ENCODE data around the gene ATP5MK.

DNA sequence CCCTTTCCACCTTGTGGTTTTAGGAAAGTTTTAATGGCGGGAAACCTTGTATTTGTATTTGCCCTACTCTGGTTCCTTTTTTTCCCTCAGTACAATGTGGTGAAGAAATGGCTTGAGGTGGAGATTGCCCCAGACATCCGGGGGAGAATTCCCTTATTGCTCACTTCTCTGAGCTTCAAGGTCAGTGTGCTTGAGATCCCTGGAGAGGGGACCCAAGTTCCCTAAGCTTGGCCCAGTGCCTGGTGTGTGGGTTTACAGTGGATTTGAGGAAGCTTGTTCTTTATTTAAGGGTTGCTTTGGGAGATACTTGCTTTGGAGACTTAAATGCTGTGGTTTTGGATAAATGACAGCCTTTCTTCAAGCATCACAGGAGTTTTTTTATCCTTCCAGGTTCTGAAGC lies 37.6 kb upstream of the ATP5MK start:
- TF ChIP-seq, protein P1, sequence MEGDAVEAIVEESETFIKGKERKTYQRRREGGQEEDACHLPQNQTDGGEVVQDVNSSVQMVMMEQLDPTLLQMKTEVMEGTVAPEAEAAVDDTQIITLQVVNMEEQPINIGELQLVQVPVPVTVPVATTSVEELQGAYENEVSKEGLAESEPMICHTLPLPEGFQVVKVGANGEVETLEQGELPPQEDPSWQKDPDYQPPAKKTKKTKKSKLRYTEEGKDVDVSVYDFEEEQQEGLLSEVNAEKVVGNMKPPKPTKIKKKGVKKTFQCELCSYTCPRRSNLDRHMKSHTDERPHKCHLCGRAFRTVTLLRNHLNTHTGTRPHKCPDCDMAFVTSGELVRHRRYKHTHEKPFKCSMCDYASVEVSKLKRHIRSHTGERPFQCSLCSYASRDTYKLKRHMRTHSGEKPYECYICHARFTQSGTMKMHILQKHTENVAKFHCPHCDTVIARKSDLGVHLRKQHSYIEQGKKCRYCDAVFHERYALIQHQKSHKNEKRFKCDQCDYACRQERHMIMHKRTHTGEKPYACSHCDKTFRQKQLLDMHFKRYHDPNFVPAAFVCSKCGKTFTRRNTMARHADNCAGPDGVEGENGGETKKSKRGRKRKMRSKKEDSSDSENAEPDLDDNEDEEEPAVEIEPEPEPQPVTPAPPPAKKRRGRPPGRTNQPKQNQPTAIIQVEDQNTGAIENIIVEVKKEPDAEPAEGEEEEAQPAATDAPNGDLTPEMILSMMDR (IDR thresholded peaks at IDR 0.05 in 2 of 3, conservative IDR thresholded peaks at IDR 0.05 in 1 of 3; ENCODE audit: borderline replicate concordance in 1 of 3, insufficient read depth in 1 of 3, low read depth in 2 of 3, low read length in 2 of 3), result no peak
- no peak for TF ChIP-seq SIN3A (IDR thresholded peaks at IDR 0.05; ENCODE audit: low read depth)
- TF ChIP-seq ELF1 (IDR thresholded peaks at IDR 0.05; ENCODE audit: borderline replicate concordance, low read depth), result no peak
- TF ChIP-seq POLR2A (IDR thresholded peaks at IDR 0.05; ENCODE audit: borderline replicate concordance, extremely low read depth, insufficient read depth, insufficient read length), result no peak
- no peak for TF ChIP-seq YY1 (IDR thresholded peaks at IDR 0.05; ENCODE audit: extremely low read depth, insufficient replicate concordance, low read depth, low read length)
- TF ChIP-seq CEBPB (IDR thresholded peaks at IDR 0.05; ENCODE audit: low read depth), result no peak
- TF ChIP-seq EZH2phosphoT487 (IDR thresholded peaks at IDR 0.05; ENCODE audit: borderline replicate concordance), result no peak
- no peak for TF ChIP-seq EZH2 (IDR thresholded peaks at IDR 0.05)
- no peak for TF ChIP-seq RAD21 (IDR thresholded peaks at IDR 0.05; ENCODE audit: low read depth)
- TF ChIP-seq, protein P2, sequence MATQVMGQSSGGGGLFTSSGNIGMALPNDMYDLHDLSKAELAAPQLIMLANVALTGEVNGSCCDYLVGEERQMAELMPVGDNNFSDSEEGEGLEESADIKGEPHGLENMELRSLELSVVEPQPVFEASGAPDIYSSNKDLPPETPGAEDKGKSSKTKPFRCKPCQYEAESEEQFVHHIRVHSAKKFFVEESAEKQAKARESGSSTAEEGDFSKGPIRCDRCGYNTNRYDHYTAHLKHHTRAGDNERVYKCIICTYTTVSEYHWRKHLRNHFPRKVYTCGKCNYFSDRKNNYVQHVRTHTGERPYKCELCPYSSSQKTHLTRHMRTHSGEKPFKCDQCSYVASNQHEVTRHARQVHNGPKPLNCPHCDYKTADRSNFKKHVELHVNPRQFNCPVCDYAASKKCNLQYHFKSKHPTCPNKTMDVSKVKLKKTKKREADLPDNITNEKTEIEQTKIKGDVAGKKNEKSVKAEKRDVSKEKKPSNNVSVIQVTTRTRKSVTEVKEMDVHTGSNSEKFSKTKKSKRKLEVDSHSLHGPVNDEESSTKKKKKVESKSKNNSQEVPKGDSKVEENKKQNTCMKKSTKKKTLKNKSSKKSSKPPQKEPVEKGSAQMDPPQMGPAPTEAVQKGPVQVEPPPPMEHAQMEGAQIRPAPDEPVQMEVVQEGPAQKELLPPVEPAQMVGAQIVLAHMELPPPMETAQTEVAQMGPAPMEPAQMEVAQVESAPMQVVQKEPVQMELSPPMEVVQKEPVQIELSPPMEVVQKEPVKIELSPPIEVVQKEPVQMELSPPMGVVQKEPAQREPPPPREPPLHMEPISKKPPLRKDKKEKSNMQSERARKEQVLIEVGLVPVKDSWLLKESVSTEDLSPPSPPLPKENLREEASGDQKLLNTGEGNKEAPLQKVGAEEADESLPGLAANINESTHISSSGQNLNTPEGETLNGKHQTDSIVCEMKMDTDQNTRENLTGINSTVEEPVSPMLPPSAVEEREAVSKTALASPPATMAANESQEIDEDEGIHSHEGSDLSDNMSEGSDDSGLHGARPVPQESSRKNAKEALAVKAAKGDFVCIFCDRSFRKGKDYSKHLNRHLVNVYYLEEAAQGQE (IDR thresholded peaks at IDR 0.05; ENCODE audit: low read depth), result no peak
- TF ChIP-seq, protein P3, sequence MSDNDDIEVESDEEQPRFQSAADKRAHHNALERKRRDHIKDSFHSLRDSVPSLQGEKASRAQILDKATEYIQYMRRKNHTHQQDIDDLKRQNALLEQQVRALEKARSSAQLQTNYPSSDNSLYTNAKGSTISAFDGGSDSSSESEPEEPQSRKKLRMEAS (IDR thresholded peaks at IDR 0.05), result no peak

All from HCT116 (cell line).